ENCODE data around the gene GOLGA6L9.
"Not testable (repeated sequence)": the region's sequence is repeated elsewhere in the genome, so short reads cannot be mapped to it uniquely, and the experiment has no call there.

GOLGA6L9 gene

GRCh38 chr15:82429693-82430092 lies at the start of gene GOLGA6L9:
TSS of gene GOLGA6L9 (plus strand) at chr15:82429816. CDS start at chr15:82430080, 264 bp downstream.
- not testable (repeated sequence) for DNase-seq (ENCODE audit: low read depth)

GRCh38 chr15:82381330-82381955 lies 48.2 kb upstream of the GOLGA6L9 start:
- DNase-seq (ENCODE audit: low read depth): not testable (repeated sequence)

- DNase-seq (ENCODE audit: low read depth): not testable (repeated sequence)
Observed at GRCh38 chr15:82387209-82387608, 42.4 kb upstream of the GOLGA6L9 start.

GRCh38 chr15:82390152-82390551 lies 39.5 kb upstream of the GOLGA6L9 start:
- not testable (repeated sequence) for DNase-seq (ENCODE audit: low read depth)

GRCh38 chr15:82392077-82392476 lies 37.5 kb upstream of the GOLGA6L9 start:
- not testable (repeated sequence) for DNase-seq (ENCODE audit: low read depth)

GRCh38 chr15:82393671-82394070 lies 35.9 kb upstream of the GOLGA6L9 start:
- peak; percentile 10 for DNase-seq (ENCODE audit: low read depth)

GRCh38 chr15:82395788-82396187 lies 33.8 kb upstream of the GOLGA6L9 start:
- DNase-seq (ENCODE audit: low read depth): not testable (repeated sequence)

- DNase-seq (ENCODE audit: low read depth): no peak
Observed at GRCh38 chr15:82397817-82398216, 31.8 kb upstream of the GOLGA6L9 start.

- DNase-seq (ENCODE audit: low read depth): no peak
Observed at GRCh38 chr15:82398785-82399184, 30.8 kb upstream of the GOLGA6L9 start.

- DNase-seq (ENCODE audit: low read depth): not testable (repeated sequence)
Observed at GRCh38 chr15:82399366-82400103, 30.1 kb upstream of the GOLGA6L9 start.

- DNase-seq (ENCODE audit: low read depth): not testable (repeated sequence)
Observed at GRCh38 chr15:82401918-82402317, 27.7 kb upstream of the GOLGA6L9 start.

- not testable (repeated sequence) for DNase-seq (ENCODE audit: low read depth)
Observed at GRCh38 chr15:82402341-82402740, 27.3 kb upstream of the GOLGA6L9 start.

- DNase-seq (ENCODE audit: low read depth): not testable (repeated sequence)
Observed at GRCh38 chr15:82406211-82406610, 23.4 kb upstream of the GOLGA6L9 start.

- DNase-seq (ENCODE audit: low read depth): not testable (repeated sequence)
Observed at GRCh38 chr15:82410306-82410705, 19.3 kb upstream of the GOLGA6L9 start.

- DNase-seq (ENCODE audit: low read depth): not testable (repeated sequence)
Observed at GRCh38 chr15:82411595-82411994, 18.0 kb upstream of the GOLGA6L9 start.

GRCh38 chr15:82414525-82415191 lies 15.0 kb upstream of the GOLGA6L9 start:
- DNase-seq (ENCODE audit: low read depth): not testable (repeated sequence)

GRCh38 chr15:82420516-82420915 lies 9.1 kb upstream of the GOLGA6L9 start:
- not testable (repeated sequence) for DNase-seq (ENCODE audit: low read depth)

- not testable (repeated sequence) for DNase-seq (ENCODE audit: low read depth)
Observed at GRCh38 chr15:82420966-82421365, 8.7 kb upstream of the GOLGA6L9 start.

- DNase-seq (ENCODE audit: low read depth): not testable (repeated sequence)
Observed at GRCh38 chr15:82427117-82427516, 2.5 kb upstream of the GOLGA6L9 start.

- not testable (repeated sequence) for DNase-seq (ENCODE audit: low read depth)
Observed at GRCh38 chr15:82445420-82445819, 15.8 kb downstream of the GOLGA6L9 start.

GRCh38 chr15:82457336-82457735 lies 27.7 kb downstream of the GOLGA6L9 start:
- DNase-seq (ENCODE audit: low read depth): not testable (repeated sequence)

- DNase-seq (ENCODE audit: low read depth): not testable (repeated sequence)
Observed at GRCh38 chr15:82465629-82466028, 36.0 kb downstream of the GOLGA6L9 start.

GRCh38 chr15:82468205-82468604 lies 38.6 kb downstream of the GOLGA6L9 start:
- not testable (repeated sequence) for DNase-seq (ENCODE audit: low read depth)

All from stromal cell of bone marrow (primary cell).